Trophoblast cell (in vitro differentiated cells and primary cell): Measurements from ENCODE around the gene LBP.

ENCODE experiments used
- DNase-seq, 2 donors: peaks; one replicate each; pipeline ENCODE4 v3.0.0-alpha.2; 2016
- H2AFZ ChIP-seq: 2 replicates; pipeline ENCODE4 v1.6.1; 2013; ENCODE audit warnings: low read length, moderate library complexity, mild to moderate bottlenecking; ENCODE audit not compliant: insufficient read depth, poor library complexity
- H2AK5ac ChIP-seq: 2 replicates; pipeline ENCODE4 v1.6.1; 2013; ENCODE audit warnings: mild to moderate bottlenecking, low read length
- H2BK120ac ChIP-seq: 2 replicates; pipeline ENCODE4 v1.6.1; 2013; ENCODE audit warnings: low read length, mild to moderate bottlenecking, moderate library complexity; ENCODE audit not compliant: insufficient read depth, poor library complexity
- H2BK12ac ChIP-seq: 2 replicates; pipeline ENCODE4 v1.6.1; 2013; ENCODE audit warnings: mild to moderate bottlenecking, low read length, moderate library complexity
- H2BK5ac ChIP-seq: 2 replicates; pipeline ENCODE4 v1.6.1; 2013; ENCODE audit warnings: low read length, low read depth, moderate library complexity, mild to moderate bottlenecking; ENCODE audit not compliant: poor library complexity
- H3K14ac ChIP-seq: 2 replicates; pipeline ENCODE4 v1.6.1; 2013; ENCODE audit warnings: mild to moderate bottlenecking, low read length
- H3K18ac ChIP-seq: 2 replicates; pipeline ENCODE4 v1.6.1; 2013; ENCODE audit warnings: mild to moderate bottlenecking, low read length
- H3K23ac ChIP-seq: 2 replicates; pipeline ENCODE4 v1.6.1; 2013; ENCODE audit warnings: low read length
- H3K27ac ChIP-seq: 2 replicates; pipeline ENCODE4 v1.5.1; 2013; ENCODE audit warnings: low read depth, mild to moderate bottlenecking, inconsistent platforms, low read length, moderate library complexity
- H3K27me3 ChIP-seq: 2 replicates; pipeline ENCODE4 v1.6.1; 2013; ENCODE audit warnings: inconsistent platforms, mild to moderate bottlenecking, low read length, moderate library complexity; ENCODE audit not compliant: insufficient read depth
- H3K36me3 ChIP-seq, 2 experiments: 1 replicate in 1 of 2; 2 replicates in 1 of 2; pipeline ENCODE4 v1.6.1; 2013; ENCODE audit warnings: low read length in 2 of 2, mild to moderate bottlenecking in 2 of 2, moderate library complexity in 1 of 2; ENCODE audit not compliant: insufficient read depth in 2 of 2, control insufficient read depth in 1 of 2
- H3K4ac ChIP-seq: 2 replicates; pipeline ENCODE4 v1.6.1; 2013; ENCODE audit warnings: low read depth, mild to moderate bottlenecking, low read length, moderate library complexity
- H3K4me1 ChIP-seq, 2 experiments: 1 replicate in 1 of 2; 2 replicates in 1 of 2; pipeline ENCODE4 v1.6.1; 2013; ENCODE audit warnings: low read length in 2 of 2, mild to moderate bottlenecking in 2 of 2, moderate library complexity in 1 of 2; ENCODE audit not compliant: insufficient read depth in 2 of 2, control insufficient read depth in 1 of 2
- H3K4me2 ChIP-seq: 2 replicates; pipeline ENCODE4 v1.6.1; 2013; ENCODE audit warnings: inconsistent platforms, mild to moderate bottlenecking, low read length, moderate library complexity
- H3K4me3 ChIP-seq: 2 replicates; pipeline ENCODE4 v1.5.1; 2013; ENCODE audit warnings: mild to moderate bottlenecking, low read depth, low read length, inconsistent platforms
- H3K79me1 ChIP-seq: one replicate; pipeline ENCODE4 v1.6.1; 2013; ENCODE audit warnings: low read length
- H3K79me2 ChIP-seq: 2 replicates; pipeline ENCODE4 v1.6.1; 2013; ENCODE audit warnings: low read length, mild to moderate bottlenecking; ENCODE audit not compliant: control insufficient read depth, insufficient read depth, poor library complexity
- H3K9ac ChIP-seq: 2 replicates; pipeline ENCODE4 v1.6.1; 2013; ENCODE audit warnings: mild to moderate bottlenecking, low read length
- H3K9me3 ChIP-seq: 2 replicates; pipeline ENCODE4 v1.6.1; 2013; ENCODE audit warnings: low read depth, mild to moderate bottlenecking, control low read depth, inconsistent platforms, low read length; ENCODE audit not compliant: insufficient read depth
- H4K12ac ChIP-seq: 2 replicates; pipeline ENCODE4 v1.6.1; 2013; ENCODE audit warnings: low read depth, mild to moderate bottlenecking, low read length, moderate library complexity
- H4K8ac ChIP-seq: 2 replicates; pipeline ENCODE4 v1.6.1; 2013; ENCODE audit warnings: low read depth, mild to moderate bottlenecking, low read length, moderate library complexity
- H4K91ac ChIP-seq: one replicate; pipeline ENCODE4 v1.6.1; 2013; ENCODE audit warnings: low read depth, mild to moderate bottlenecking, low read length, moderate library complexity
- WGBS: extraction: QIAGEN DNeasy Blood & Tissue Kit; methylation state at CpG from one replicate; pipeline ENCODE4 v1.1.7; 2013; ENCODE audit warnings: missing lambda C conversion rate; ENCODE audit not compliant: insufficient read length, insufficient coverage; ENCODE audit errors: extremely low coverage; 5-methylcytosine and 5-hydroxymethylcytosine counted together

Gene LBP

DNA sequence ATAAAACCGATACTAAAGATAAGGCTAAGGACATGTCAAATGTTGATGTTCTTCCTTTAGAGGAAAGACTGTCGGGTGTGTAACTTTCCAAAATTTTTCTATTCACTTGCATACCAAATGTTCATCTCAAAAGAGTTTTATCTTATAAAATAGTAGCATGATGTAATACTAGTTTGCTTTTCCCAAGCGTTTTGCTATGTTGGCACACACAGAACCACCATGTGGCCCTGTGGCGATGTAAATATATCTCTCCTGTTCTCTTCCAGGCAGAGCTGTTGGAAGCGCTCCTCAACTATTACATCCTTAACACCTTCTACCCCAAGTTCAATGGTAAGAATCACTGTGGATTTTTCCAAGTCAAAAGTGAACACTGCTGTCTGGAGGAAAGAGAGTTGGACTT lies 26.5 kb downstream of the LBP start:
- H3K9me3 ChIP-seq, result peaks cover 2% of the 10 kb centered on the region
- H2AK5ac ChIP-seq, result no peak overlapping the region
- H3K14ac ChIP-seq, result no peak overlapping the region
- no peak overlapping the region for H3K4ac ChIP-seq
- H4K91ac ChIP-seq, result no peak overlapping the region
- H2BK12ac ChIP-seq, result no peak overlapping the region
- H3K4me1 ChIP-seq, result no peaks in the 10 kb centered on the region
- no peaks in the 10 kb centered on the region for H3K79me1 ChIP-seq
- H3K4me2 ChIP-seq, result no peak overlapping the region
- H3K9ac ChIP-seq, result no peak overlapping the region
- no peak overlapping the region for H4K12ac ChIP-seq
- H3K18ac ChIP-seq, result no peak overlapping the region
- H4K8ac ChIP-seq, result no peak overlapping the region
- WGBS, result no CpG with 5 or more reads among the region's 5 CpGs
- no peak overlapping the region for H2BK5ac ChIP-seq
- H3K4me3 ChIP-seq, result no peak overlapping the region
- H2BK120ac ChIP-seq, result no peak overlapping the region
- no peaks in the 10 kb centered on the region for H3K79me2 ChIP-seq
- H2AFZ ChIP-seq, result no peak overlapping the region
- H3K36me3 ChIP-seq, result no peaks in the 10 kb centered on the region
- no peak overlapping the region for H3K27ac ChIP-seq
- no peak for DNase-seq
- no peaks in the 10 kb centered on the region for H3K27me3 ChIP-seq
- H3K23ac ChIP-seq, result no peak overlapping the region

DNA sequence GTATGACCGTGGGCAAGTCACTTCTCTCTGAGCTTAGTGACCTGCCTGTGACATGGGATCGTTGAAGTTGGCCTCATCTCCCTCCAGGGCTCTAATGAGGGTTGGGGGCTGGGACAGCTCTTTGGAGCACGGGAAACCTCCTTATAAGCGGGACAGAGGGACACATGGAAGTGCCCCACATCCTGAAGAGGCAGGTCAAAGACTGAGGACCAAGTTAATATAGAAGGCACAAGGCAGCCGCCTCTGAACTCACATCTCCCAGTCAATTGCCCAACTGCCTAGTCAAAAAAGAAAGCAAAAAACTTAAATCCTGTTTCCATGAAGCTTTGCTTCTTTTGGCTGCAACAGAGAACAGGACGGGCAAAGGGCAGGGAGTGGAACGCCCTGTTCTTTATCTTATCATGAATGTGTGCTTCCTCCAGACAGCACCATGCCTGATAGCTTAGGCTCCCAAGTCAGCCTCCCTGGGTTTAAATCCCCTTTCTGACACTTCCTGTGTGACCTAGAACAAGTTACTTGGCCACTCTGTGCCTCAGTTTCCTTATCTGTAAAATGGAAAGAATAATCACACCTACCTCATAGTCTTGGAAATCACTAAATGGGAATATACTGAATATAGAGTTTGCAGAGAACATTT lies 27.1 kb downstream of the LBP start:
- Histone ChIP-seq H3K9ac (no peak overlapping the region), H3K14ac (no peak overlapping the region), H3K27ac (no peak overlapping the region), H4K8ac (no peak overlapping the region), H3K4me1 (no peaks in the 10 kb centered on the region), H2BK5ac (no peak overlapping the region), H3K4ac (no peak overlapping the region), H2AFZ (no peak overlapping the region), H4K91ac (no peak overlapping the region), H2AK5ac (no peak overlapping the region), H3K23ac (no peak overlapping the region), H3K9me3 (peaks cover 2% of the 10 kb centered on the region), H2BK120ac (no peak overlapping the region), H4K12ac (no peak overlapping the region), H3K36me3 (no peaks in the 10 kb centered on the region), H3K4me3 (no peak overlapping the region), H3K79me2 (no peaks in the 10 kb centered on the region), H3K27me3 (no peaks in the 10 kb centered on the region), H3K4me2 (no peak overlapping the region), H3K18ac (no peak overlapping the region), H3K79me1 (no peaks in the 10 kb centered on the region), H2BK12ac (no peak overlapping the region)
- DNase-seq, result no peak
- WGBS, result no CpG with 5 or more reads among the region's 7 CpGs

DNA sequence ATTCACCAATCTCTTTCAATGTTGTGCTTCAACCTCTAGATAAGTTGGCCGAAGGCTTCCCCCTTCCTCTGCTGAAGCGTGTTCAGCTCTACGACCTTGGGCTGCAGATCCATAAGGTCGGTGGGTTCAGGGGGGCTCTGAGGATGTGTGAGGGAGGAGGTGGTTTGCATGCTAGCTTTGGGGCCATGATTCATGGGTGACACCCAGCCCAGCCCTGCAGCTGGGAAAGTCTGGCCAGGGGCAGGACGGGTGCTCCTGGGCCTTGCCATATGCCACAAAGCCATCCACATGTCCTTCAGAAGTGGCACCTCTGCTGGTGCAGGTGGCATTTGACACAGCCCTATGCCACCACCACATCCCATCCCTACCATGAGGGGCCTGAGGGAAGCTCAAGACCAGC lies 27.6 kb downstream of the LBP start:
- H3K79me2 ChIP-seq, result no peaks in the 10 kb centered on the region
- H3K79me1 ChIP-seq, result no peaks in the 10 kb centered on the region
- H2BK120ac ChIP-seq, result no peak overlapping the region
- WGBS, result no CpG with 5 or more reads among the region's 5 CpGs
- no peak overlapping the region for H3K27ac ChIP-seq
- no peaks in the 10 kb centered on the region for H3K4me1 ChIP-seq
- no peaks in the 10 kb centered on the region for H3K36me3 ChIP-seq
- no peak for DNase-seq
- H3K27me3 ChIP-seq, result no peaks in the 10 kb centered on the region
- H4K8ac ChIP-seq, result no peak overlapping the region
- H2BK5ac ChIP-seq, result no peak overlapping the region
- H2AFZ ChIP-seq, result no peak overlapping the region
- no peak overlapping the region for H3K4me3 ChIP-seq
- H2AK5ac ChIP-seq, result no peak overlapping the region
- H3K14ac ChIP-seq, result no peak overlapping the region
- no peak overlapping the region for H3K4ac ChIP-seq
- H3K9me3 ChIP-seq, result peaks cover 2% of the 10 kb centered on the region
- no peak overlapping the region for H4K12ac ChIP-seq
- no peak overlapping the region for H3K4me2 ChIP-seq
- H3K23ac ChIP-seq, result no peak overlapping the region
- H4K91ac ChIP-seq, result no peak overlapping the region
- H3K9ac ChIP-seq, result no peak overlapping the region
- H3K18ac ChIP-seq, result no peak overlapping the region
- H2BK12ac ChIP-seq, result no peak overlapping the region

DNA sequence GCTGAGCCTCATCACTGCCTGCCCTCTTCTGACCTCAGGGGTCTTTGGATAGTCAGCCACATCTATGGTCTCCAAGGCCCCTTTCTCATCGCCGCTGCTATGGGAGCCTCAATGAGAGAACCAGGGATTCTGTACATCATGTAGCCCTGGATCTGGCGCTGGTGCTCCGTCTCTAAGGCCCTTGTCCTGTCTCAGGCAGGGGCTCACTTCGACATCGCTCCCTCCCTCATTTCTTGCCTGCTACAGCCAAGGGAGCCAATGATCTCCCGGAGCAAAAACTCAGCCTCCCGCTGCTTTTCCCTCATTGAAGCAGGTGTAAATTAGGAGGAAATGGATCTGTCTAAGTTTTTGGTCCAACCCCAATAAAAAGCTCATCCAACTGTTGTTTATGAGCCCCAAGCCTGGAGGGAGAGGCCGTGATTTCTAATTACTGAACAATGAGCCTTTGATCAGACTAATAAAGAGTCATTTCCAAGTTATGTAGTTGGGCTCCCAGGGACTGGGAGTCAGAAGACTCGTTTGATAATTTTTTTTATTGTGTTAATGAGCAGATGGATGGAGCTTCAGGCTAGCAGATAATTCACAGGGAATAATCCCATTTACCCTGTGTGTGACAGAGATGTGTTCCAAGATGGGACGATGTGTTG lies 30.9 kb downstream of the LBP start:
- DNase-seq, result no peak
- H3K79me2 ChIP-seq, result no peaks in the 10 kb centered on the region
- H3K14ac ChIP-seq, result no peak overlapping the region
- H4K8ac ChIP-seq, result no peak overlapping the region
- no peak overlapping the region for H4K91ac ChIP-seq
- no peak overlapping the region for H2BK12ac ChIP-seq
- H3K23ac ChIP-seq, result no peak overlapping the region
- peaks cover 2% of the 10 kb centered on the region for H3K9me3 ChIP-seq
- no peak overlapping the region for H3K9ac ChIP-seq
- H3K27me3 ChIP-seq, result no peaks in the 10 kb centered on the region
- no peak overlapping the region for H2BK120ac ChIP-seq
- H3K79me1 ChIP-seq, result no peaks in the 10 kb centered on the region
- H2AFZ ChIP-seq, result no peak overlapping the region
- H3K4me3 ChIP-seq, result no peak overlapping the region
- no peak overlapping the region for H2BK5ac ChIP-seq
- no peak overlapping the region for H3K4ac ChIP-seq
- H4K12ac ChIP-seq, result no peak overlapping the region
- H3K4me2 ChIP-seq, result no peak overlapping the region
- H3K27ac ChIP-seq, result no peak overlapping the region
- H3K36me3 ChIP-seq, result no peaks in the 10 kb centered on the region
- H2AK5ac ChIP-seq, result no peak overlapping the region
- no CpG with 5 or more reads among the region's 11 CpGs for WGBS
- no peaks in the 10 kb centered on the region for H3K4me1 ChIP-seq
- no peak overlapping the region for H3K18ac ChIP-seq
